Body of pancreas (tissue), 4 donors: ENCODE data around the gene CCDC8. TPM values are rescaled to one million over a fixed set of nuclear protein-coding genes. Genes with fewer than 3 reads are reported as not detected.

Experiments
- ATAC-seq: fragments of 150-250 bp; one replicate; pipeline ENCODE4 v1.9.1; 2016
- DNase-seq, 4 donors: peaks; one replicate each; pipeline ENCODE4 v3.0.0-alpha.2; 2019
- H3K27ac ChIP-seq, 4 donors: fragments of 200-600 bp; sonication (generic); 1 replicate in 3 of 4; 2 replicates in 1 of 4; pipeline versions ENCODE4 v1.5.1 to v1.6.1; 2016 to 2019; ENCODE audit warnings: mild to moderate bottlenecking in 1 of 4, mixed read lengths in 1 of 4, moderate library complexity in 1 of 4
- H3K27me3 ChIP-seq, 2 donors: fragments of 200-600 bp; sonication (generic); one replicate each; pipeline ENCODE4 v1.6.0; 2016; ENCODE audit warnings: mild to moderate bottlenecking in 1 of 2
- H3K36me3 ChIP-seq, 2 donors: fragments of 200-600 bp; sonication (generic); replicated peaks in 1 of 2; 2 replicates each; pipeline ENCODE4 v1.5.1; 2016; ENCODE audit warnings: low read depth in 2 of 2; ENCODE audit not compliant: insufficient read depth in 1 of 2
- H3K4me1 ChIP-seq: fragments of 200-600 bp; sonication (generic); one replicate; pipeline ENCODE4 v1.6.0; 2016
- H3K4me3 ChIP-seq, 2 donors: fragments of 200-600 bp; sonication (generic); 1 replicate in 1 of 2; 2 replicates in 1 of 2; pipeline ENCODE4 v1.5.1; 2016 to 2019
- H3K9me3 ChIP-seq, 3 donors: fragments of 200-600 bp; sonication (generic); 1 replicate in 2 of 3; 2 replicates in 1 of 3; pipeline ENCODE4 v1.5.1; 2016
- POLR2A ChIP-seq, 3 donors: fragments of 450-650 bp; IDR thresholded peaks; one replicate each; pipeline ENCODE4 v1.6.1; 2016; ENCODE audit warnings: antibody characterized with exemption in 3 of 3, mild to moderate bottlenecking in 2 of 3
- WGBS, 2 donors: methylation state at CpG; one replicate each; pipeline ENCODE4 v1.1.5; 2017; 5-methylcytosine and 5-hydroxymethylcytosine counted together
- intact Hi-C: fragments of 100-400 bp; cut with DNase I; formaldehyde crosslinking; loops from one replicate; pipeline ENCODE4 v1.15.1; 2023
- total RNA-seq, 2 donors: library from RNA; depleted of rRNA; stranded (reverse); fragments of >200 nt; gene quantifications; one replicate each; pipeline ENCODE4 v1.1.0, GENCODE V29; 2016
- TF ChIP-seq, protein P1 (sequence below), 7 experiments: fragments of 450-650 bp in 4 of 7; fragments of 200-600 bp in 3 of 7; sonication (generic) in 3 of 7; IDR thresholded peaks; one replicate each; pipeline ENCODE4 v1.5.1; 2016 to 2019; ENCODE audit warnings: antibody characterized with exemption in 7 of 7

Gene CCDC8
- total RNA-seq, 2 donors from 2014 or later: 13.0 to 17.8 TPM

DNA sequence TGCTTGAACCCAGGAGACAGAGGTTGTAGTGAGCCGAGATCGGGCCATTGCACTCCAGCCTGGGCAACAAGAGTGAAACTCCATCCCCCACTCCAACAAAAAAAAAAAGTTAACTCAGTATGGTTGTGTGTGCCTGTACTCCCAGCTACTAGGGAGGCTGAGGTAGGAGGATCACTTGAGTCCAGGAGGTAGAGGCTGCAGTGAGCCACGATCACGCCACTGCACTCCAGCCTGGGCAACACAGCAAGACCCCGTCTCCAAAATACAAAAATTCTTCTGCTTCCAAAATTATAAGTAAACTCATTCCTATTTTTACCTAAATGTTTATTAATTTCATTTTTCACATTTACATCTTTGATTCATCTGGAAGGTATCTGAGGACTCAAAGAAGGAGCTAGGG lies 43.6 kb upstream of the CCDC8 start:
- H3K9me3 ChIP-seq: no peaks in the 10 kb centered on the region
- intact Hi-C loops: no loop called here
- peaks cover 4% of the 10 kb centered on the region for H3K4me1 ChIP-seq
- H3K27ac ChIP-seq: no peak overlapping the region
- ATAC-seq: no peak
- no peaks in the 10 kb centered on the region for H3K27me3 ChIP-seq
- WGBS, 2 donors: 92 to 94% methylated on average over 5 of the region's 5 CpGs
- H3K4me3 ChIP-seq: no peak overlapping the region
- H3K36me3 ChIP-seq: no peaks in the 10 kb centered on the region
- TF ChIP-seq POLR2A (IDR thresholded peaks at IDR 0.05): no peak
- TF ChIP-seq, protein P1, sequence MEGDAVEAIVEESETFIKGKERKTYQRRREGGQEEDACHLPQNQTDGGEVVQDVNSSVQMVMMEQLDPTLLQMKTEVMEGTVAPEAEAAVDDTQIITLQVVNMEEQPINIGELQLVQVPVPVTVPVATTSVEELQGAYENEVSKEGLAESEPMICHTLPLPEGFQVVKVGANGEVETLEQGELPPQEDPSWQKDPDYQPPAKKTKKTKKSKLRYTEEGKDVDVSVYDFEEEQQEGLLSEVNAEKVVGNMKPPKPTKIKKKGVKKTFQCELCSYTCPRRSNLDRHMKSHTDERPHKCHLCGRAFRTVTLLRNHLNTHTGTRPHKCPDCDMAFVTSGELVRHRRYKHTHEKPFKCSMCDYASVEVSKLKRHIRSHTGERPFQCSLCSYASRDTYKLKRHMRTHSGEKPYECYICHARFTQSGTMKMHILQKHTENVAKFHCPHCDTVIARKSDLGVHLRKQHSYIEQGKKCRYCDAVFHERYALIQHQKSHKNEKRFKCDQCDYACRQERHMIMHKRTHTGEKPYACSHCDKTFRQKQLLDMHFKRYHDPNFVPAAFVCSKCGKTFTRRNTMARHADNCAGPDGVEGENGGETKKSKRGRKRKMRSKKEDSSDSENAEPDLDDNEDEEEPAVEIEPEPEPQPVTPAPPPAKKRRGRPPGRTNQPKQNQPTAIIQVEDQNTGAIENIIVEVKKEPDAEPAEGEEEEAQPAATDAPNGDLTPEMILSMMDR (IDR thresholded peaks at IDR 0.05): no peak
- DNase-seq: no peak

GRCh38 chr19:46454244-46454643 lies 40.9 kb upstream of the CCDC8 start:
- WGBS, 2 donors: 64 to 69% methylated on average over 3 of the region's 3 CpGs
- intact Hi-C loops: no loop called here
- ATAC-seq (no peak), DNase-seq (no peak)
- Histone ChIP-seq H3K9me3 (no peaks in the 10 kb centered on the region), H3K4me1 (peaks cover 17% of the 10 kb centered on the region), H3K36me3 (no peaks in the 10 kb centered on the region), H3K27ac (no peak overlapping the region), H3K27me3 (no peaks in the 10 kb centered on the region), H3K4me3 (no peak overlapping the region)
- no peak for TF ChIP-seq POLR2A (IDR thresholded peaks at IDR 0.05)
- TF ChIP-seq, protein P1 (IDR thresholded peaks at IDR 0.05): no peak

- Histone ChIP-seq H3K27ac (no peak overlapping the region), H3K4me3 (no peak overlapping the region), H3K27me3 (no peaks in the 10 kb centered on the region), H3K9me3 (no peaks in the 10 kb centered on the region), H3K36me3 (no peaks in the 10 kb centered on the region), H3K4me1 (peaks cover 17% of the 10 kb centered on the region)
- TF ChIP-seq POLR2A (IDR thresholded peaks at IDR 0.05): no peak
- TF ChIP-seq, protein P1 (IDR thresholded peaks at IDR 0.05): no peak
- WGBS, 2 donors: 73% methylated on average over 6 of the region's 6 CpGs
- intact Hi-C loops: no loop called here
- DNase-seq (no peak), ATAC-seq (no peak)
Measured at GRCh38 chr19:46453661-46454060, 40.3 kb upstream of the CCDC8 start.

DNA sequence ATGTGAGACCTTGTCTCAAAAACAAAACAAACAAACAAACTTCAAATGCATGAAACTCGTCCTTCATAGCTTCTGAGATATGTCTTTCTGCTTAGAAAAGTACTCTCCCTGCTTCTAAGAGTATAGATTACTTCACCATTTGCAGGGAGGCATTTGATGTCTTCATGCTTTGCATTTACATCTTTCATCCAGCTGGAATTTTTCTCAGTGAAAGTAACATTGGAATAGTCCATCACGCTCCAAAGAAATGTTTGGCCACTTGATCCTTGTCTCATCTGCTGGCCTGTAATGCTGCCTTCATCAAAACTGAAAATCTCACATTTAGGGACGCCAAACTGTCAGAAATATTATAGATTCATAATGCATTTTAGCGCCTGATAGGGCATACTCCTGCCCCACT lies 38.8 kb upstream of the CCDC8 start:
- H3K27me3 ChIP-seq: no peaks in the 10 kb centered on the region
- intact Hi-C loops: no loop called here
- ATAC-seq: no peak
- no peak overlapping the region for H3K4me3 ChIP-seq
- H3K36me3 ChIP-seq: no peaks in the 10 kb centered on the region
- H3K27ac ChIP-seq: no peak overlapping the region
- no peaks in the 10 kb centered on the region for H3K9me3 ChIP-seq
- TF ChIP-seq POLR2A (IDR thresholded peaks at IDR 0.05): no peak
- TF ChIP-seq, protein P1 (IDR thresholded peaks at IDR 0.05): no peak
- no peak for DNase-seq
- H3K4me1 ChIP-seq: peaks cover 17% of the 10 kb centered on the region
- WGBS, 2 donors: 21 to 29% methylated on average over 4 of the region's 4 CpGs

DNA sequence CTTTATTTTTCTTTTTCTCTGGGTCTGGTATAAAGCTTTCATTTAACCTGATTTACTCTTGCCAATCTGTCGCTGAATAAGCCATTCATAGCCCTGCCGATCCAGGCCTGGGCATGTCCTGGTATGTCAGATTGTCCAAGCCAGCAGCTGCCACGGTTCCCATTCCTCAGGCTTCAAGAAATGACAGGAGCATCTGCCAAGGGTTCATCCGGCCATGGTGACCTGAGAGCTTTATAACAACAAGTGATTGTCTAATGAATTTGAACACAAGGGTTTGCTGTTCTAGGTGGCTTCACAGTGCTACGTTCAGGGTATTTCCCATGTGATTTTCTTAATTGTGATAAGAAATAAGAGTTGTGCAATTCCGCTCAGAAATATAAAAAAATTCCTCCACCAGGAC lies 38.0 kb upstream of the CCDC8 start:
- TF ChIP-seq POLR2A (IDR thresholded peaks at IDR 0.05): no peak
- TF ChIP-seq, protein P1 (IDR thresholded peaks at IDR 0.05): no peak
- no peak for DNase-seq
- Histone ChIP-seq H3K4me1 (peaks cover 17% of the 10 kb centered on the region), H3K27me3 (no peaks in the 10 kb centered on the region), H3K36me3 (no peaks in the 10 kb centered on the region), H3K4me3 (no peak overlapping the region), H3K27ac (no peak overlapping the region), H3K9me3 (no peaks in the 10 kb centered on the region)
- intact Hi-C loops: no loop called here
- no peak for ATAC-seq
- 41 to 77% methylated on average over 6 of the region's 6 CpGs for WGBS, 2 donors
